Measurements from ENCODE around the gene SLC9C1. TPM values are rescaled to one million over a fixed set of nuclear protein-coding genes. Genes with fewer than 3 reads are reported as not detected.

SLC9C1 gene
- total RNA-seq, 1 experiment from 2014 or later = not detected

DNA sequence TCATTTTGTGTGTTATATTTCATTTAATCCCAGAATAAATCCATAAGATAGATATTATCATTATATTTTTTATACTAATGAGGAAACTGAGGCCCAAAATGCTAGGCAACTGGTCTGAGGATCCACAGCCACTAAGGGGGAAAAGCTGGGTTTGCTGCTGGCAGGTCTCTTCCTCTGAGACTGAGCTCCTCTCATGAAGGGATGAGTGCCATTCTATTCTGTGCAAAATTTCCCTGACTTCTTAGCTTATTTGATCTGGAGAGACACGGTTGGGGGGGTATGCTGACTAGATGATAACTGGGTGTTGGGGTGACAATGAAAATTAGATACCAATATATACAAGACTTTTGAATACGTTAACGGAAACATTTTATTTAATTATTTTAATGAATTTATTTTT is 162.9 kb downstream of the SLC9C1 start:
- ChIA-PET CTCF (interaction anchor here (0.5 kb wide), 1 partner anchor 42 kb away, joined by 8 read pairs; no protein-coding TSS in a partner anchor), POLR2A (ENCODE audit: unreplicated experiment) (no interaction called here)
- H3K4me2 ChIP-seq (ENCODE audit: low read length) = no peak overlapping the region
- H2AFZ ChIP-seq (ENCODE audit: low read length) = no peak overlapping the region
- H3K27me3 ChIP-seq (ENCODE audit: low read length) = no peaks in the 10 kb centered on the region
- DNase-seq (no peak), ATAC-seq (no peak)
- H3K9me2 ChIP-seq (replicated peaks; ENCODE audit: low read length) = no peaks in the 10 kb centered on the region
- no peak overlapping the region for H3K27ac ChIP-seq (ENCODE audit: low read length)
- intact Hi-C loops (cut with micrococcal nuclease) = no loop called here
- H3F3A ChIP-seq (ENCODE audit: low read length, unreplicated experiment) = no peaks in the 10 kb centered on the region
- BruUV-seq (replicated peaks) = no TSS peak
- no peaks in the 10 kb centered on the region for H3K79me2 ChIP-seq (ENCODE audit: low read length)
- peaks cover 11% of the 10 kb centered on the region for H3K4me1 ChIP-seq (ENCODE audit: insufficient read depth, low read length)
- no peak overlapping the region for H3K4me3 ChIP-seq (ENCODE audit: low read length)
- H3K9me3 ChIP-seq (ENCODE audit: low read length) = no peaks in the 10 kb centered on the region
- no peaks in the 10 kb centered on the region for H4K20me1 ChIP-seq (ENCODE audit: low read length)
- H3K9ac ChIP-seq (ENCODE audit: low read length) = no peak overlapping the region
- TF ChIP-seq, protein P1, sequence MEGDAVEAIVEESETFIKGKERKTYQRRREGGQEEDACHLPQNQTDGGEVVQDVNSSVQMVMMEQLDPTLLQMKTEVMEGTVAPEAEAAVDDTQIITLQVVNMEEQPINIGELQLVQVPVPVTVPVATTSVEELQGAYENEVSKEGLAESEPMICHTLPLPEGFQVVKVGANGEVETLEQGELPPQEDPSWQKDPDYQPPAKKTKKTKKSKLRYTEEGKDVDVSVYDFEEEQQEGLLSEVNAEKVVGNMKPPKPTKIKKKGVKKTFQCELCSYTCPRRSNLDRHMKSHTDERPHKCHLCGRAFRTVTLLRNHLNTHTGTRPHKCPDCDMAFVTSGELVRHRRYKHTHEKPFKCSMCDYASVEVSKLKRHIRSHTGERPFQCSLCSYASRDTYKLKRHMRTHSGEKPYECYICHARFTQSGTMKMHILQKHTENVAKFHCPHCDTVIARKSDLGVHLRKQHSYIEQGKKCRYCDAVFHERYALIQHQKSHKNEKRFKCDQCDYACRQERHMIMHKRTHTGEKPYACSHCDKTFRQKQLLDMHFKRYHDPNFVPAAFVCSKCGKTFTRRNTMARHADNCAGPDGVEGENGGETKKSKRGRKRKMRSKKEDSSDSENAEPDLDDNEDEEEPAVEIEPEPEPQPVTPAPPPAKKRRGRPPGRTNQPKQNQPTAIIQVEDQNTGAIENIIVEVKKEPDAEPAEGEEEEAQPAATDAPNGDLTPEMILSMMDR (conservative IDR thresholded peaks at IDR 0.05; ENCODE audit: low read depth, low read length) = no peak
- no peak for TF ChIP-seq EZH2phosphoT487 (IDR thresholded peaks at IDR 0.05; ENCODE audit: borderline replicate concordance, low read length)
- no peak for TF ChIP-seq EZH2 (IDR thresholded peaks at IDR 0.05; ENCODE audit: low read length, unreplicated experiment)
- no peaks in the 10 kb centered on the region for H3K36me3 ChIP-seq (ENCODE audit: low read depth, low read length)

DNA sequence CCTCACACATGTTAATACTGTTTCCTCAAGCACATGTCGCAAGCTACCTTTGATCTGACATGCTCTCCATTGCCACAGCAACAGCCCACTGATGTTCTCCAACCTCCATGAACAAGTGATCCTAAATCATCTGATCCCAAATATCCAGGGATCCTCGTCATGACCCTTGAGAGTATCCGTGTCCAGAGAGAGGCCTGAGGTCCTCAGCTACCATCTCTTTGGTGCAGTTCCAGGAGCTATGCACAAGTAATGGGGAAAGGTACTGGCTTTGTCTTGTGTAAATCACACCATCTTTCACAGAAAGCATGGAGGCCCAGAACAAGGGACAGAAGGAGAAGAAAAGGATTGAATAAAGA is 163.4 kb downstream of the SLC9C1 start:
- Histone ChIP-seq H3K27me3 (ENCODE audit: low read length) (no peaks in the 10 kb centered on the region), H3K27ac (ENCODE audit: low read length) (no peak overlapping the region), H2AFZ (ENCODE audit: low read length) (no peak overlapping the region), H3K4me2 (ENCODE audit: low read length) (no peak overlapping the region), H3K9ac (ENCODE audit: low read length) (no peak overlapping the region), H3K4me3 (ENCODE audit: low read length) (no peak overlapping the region), H3K9me3 (ENCODE audit: low read length) (no peaks in the 10 kb centered on the region), H3K36me3 (ENCODE audit: low read depth, low read length) (no peaks in the 10 kb centered on the region), H3K4me1 (ENCODE audit: insufficient read depth, low read length) (peaks cover 11% of the 10 kb centered on the region), H3F3A (ENCODE audit: low read length, unreplicated experiment) (no peaks in the 10 kb centered on the region), H3K9me2 (replicated peaks; ENCODE audit: low read length) (no peaks in the 10 kb centered on the region), H4K20me1 (ENCODE audit: low read length) (no peaks in the 10 kb centered on the region), H3K79me2 (ENCODE audit: low read length) (no peaks in the 10 kb centered on the region)
- no peak for ATAC-seq
- ChIA-PET POLR2A (ENCODE audit: unreplicated experiment) (no interaction called here), CTCF (interaction anchor here (0.5 kb wide), 1 partner anchor 41 kb away, joined by 8 read pairs; no protein-coding TSS in a partner anchor)
- no peak for TF ChIP-seq EZH2 (IDR thresholded peaks at IDR 0.05; ENCODE audit: low read length, unreplicated experiment)
- TF ChIP-seq EZH2phosphoT487 (IDR thresholded peaks at IDR 0.05; ENCODE audit: borderline replicate concordance, low read length) = no peak
- TF ChIP-seq, protein P1 (conservative IDR thresholded peaks at IDR 0.05; ENCODE audit: low read depth, low read length) = no peak
- no peak for DNase-seq
- intact Hi-C loops (cut with micrococcal nuclease) = no loop called here
- BruUV-seq (replicated peaks) = no TSS peak

DNA sequence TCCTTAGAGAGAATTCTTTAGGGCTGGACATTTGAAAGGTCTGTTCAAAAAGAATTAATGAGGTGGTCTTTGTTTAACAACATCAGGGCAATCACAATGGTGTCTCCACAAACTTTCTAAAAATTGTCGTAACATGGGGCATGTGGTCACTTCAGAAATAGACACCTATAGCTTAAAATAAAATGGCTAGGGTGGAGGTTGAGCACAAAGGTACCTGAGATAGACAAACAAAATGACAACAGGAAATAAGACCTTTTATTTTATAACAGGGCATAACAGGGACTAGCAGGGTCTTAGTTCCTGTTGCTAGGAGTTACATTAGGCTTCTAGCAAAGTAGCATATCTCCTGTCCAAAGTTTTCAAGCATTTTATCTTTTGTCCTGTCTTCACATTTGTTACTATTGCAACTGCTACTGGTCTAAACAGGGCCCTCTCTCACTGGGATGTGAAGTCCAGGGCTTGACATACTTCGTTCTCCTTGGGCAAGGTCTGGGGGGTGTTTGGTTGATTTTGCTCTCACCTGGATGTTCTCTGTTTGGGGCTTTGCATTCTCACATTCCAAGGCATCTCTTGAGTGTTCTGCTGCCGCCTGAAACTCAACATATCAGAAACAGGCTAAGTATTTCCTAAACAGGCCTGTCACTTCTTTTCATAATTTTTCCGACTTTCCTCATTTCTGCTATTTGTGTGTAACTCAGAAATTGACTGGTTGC is 163.9 kb downstream of the SLC9C1 start:
- TF ChIP-seq EZH2phosphoT487 (IDR thresholded peaks at IDR 0.05; ENCODE audit: borderline replicate concordance, low read length) (no peak), EZH2 (IDR thresholded peaks at IDR 0.05; ENCODE audit: low read length, unreplicated experiment) (no peak)
- TF ChIP-seq, protein P1 (conservative IDR thresholded peaks at IDR 0.05; ENCODE audit: low read depth, low read length) = no peak
- no peak overlapping the region for H3K27ac ChIP-seq (ENCODE audit: low read length)
- no peak overlapping the region for H3K4me3 ChIP-seq (ENCODE audit: low read length)
- no peaks in the 10 kb centered on the region for H3F3A ChIP-seq (ENCODE audit: low read length, unreplicated experiment)
- no peak overlapping the region for H3K9ac ChIP-seq (ENCODE audit: low read length)
- intact Hi-C loops (cut with micrococcal nuclease) = no loop called here
- H3K4me2 ChIP-seq (ENCODE audit: low read length) = no peak overlapping the region
- ATAC-seq (no peak), DNase-seq (no peak)
- no peaks in the 10 kb centered on the region for H3K36me3 ChIP-seq (ENCODE audit: low read depth, low read length)
- ChIA-PET CTCF (interaction anchor here (0.5 kb wide), 1 partner anchor 261 kb away, joined by 3 read pairs; no protein-coding TSS in a partner anchor), POLR2A (ENCODE audit: unreplicated experiment) (no interaction called here)
- no peaks in the 10 kb centered on the region for H3K9me3 ChIP-seq (ENCODE audit: low read length)
- no TSS peak for BruUV-seq (replicated peaks)
- no peaks in the 10 kb centered on the region for H3K9me2 ChIP-seq (replicated peaks; ENCODE audit: low read length)
- H3K27me3 ChIP-seq (ENCODE audit: low read length) = no peaks in the 10 kb centered on the region
- peaks cover 10% of the 10 kb centered on the region for H3K4me1 ChIP-seq (ENCODE audit: insufficient read depth, low read length)
- no peak overlapping the region for H2AFZ ChIP-seq (ENCODE audit: low read length)
- no peaks in the 10 kb centered on the region for H3K79me2 ChIP-seq (ENCODE audit: low read length)
- no peaks in the 10 kb centered on the region for H4K20me1 ChIP-seq (ENCODE audit: low read length)
